Measurements from ENCODE around the gene COLGALT1.

COLGALT1 gene

GRCh38 chr19:17618936-17619335, 63.5 kb downstream of the COLGALT1 start:
- DNase-seq (ENCODE audit: low read depth in 1 of 2, low spot score in 1 of 2) = no peak
- H3K27me3 ChIP-seq (ENCODE audit: insufficient read depth, poor library complexity, severe bottlenecking) = peaks cover 3% of the 10 kb centered on the region
- no peak overlapping the region for H3K4me3 ChIP-seq (replicated peaks; ENCODE audit: insufficient read depth, low read length)
- H3K27ac ChIP-seq (replicated peaks) = no peak overlapping the region
- TF ChIP-seq, protein P1, sequence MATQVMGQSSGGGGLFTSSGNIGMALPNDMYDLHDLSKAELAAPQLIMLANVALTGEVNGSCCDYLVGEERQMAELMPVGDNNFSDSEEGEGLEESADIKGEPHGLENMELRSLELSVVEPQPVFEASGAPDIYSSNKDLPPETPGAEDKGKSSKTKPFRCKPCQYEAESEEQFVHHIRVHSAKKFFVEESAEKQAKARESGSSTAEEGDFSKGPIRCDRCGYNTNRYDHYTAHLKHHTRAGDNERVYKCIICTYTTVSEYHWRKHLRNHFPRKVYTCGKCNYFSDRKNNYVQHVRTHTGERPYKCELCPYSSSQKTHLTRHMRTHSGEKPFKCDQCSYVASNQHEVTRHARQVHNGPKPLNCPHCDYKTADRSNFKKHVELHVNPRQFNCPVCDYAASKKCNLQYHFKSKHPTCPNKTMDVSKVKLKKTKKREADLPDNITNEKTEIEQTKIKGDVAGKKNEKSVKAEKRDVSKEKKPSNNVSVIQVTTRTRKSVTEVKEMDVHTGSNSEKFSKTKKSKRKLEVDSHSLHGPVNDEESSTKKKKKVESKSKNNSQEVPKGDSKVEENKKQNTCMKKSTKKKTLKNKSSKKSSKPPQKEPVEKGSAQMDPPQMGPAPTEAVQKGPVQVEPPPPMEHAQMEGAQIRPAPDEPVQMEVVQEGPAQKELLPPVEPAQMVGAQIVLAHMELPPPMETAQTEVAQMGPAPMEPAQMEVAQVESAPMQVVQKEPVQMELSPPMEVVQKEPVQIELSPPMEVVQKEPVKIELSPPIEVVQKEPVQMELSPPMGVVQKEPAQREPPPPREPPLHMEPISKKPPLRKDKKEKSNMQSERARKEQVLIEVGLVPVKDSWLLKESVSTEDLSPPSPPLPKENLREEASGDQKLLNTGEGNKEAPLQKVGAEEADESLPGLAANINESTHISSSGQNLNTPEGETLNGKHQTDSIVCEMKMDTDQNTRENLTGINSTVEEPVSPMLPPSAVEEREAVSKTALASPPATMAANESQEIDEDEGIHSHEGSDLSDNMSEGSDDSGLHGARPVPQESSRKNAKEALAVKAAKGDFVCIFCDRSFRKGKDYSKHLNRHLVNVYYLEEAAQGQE (IDR thresholded peaks at IDR 0.05; ENCODE audit: insufficient replicate concordance, low read depth) = no peak

- TF ChIP-seq POLR2AphosphoS5 (IDR thresholded peaks at IDR 0.05; ENCODE audit: low read depth) = no peak
- no peak for TF ChIP-seq GABPA (IDR thresholded peaks at IDR 0.05; ENCODE audit: low read depth)
- peaks cover 3% of the 10 kb centered on the region for H3K27me3 ChIP-seq (ENCODE audit: insufficient read depth, poor library complexity, severe bottlenecking)
- DNase-seq (ENCODE audit: low read depth in 1 of 2, low spot score in 1 of 2) = no peak
- H3K4me3 ChIP-seq (replicated peaks; ENCODE audit: insufficient read depth, low read length) = no peak overlapping the region
- no peak overlapping the region for H3K27ac ChIP-seq (replicated peaks)
Measured at GRCh38 chr19:17620696-17621095, 65.2 kb downstream of the COLGALT1 start.

GRCh38 chr19:17623224-17623935, 67.9 kb downstream of the COLGALT1 start:
- Histone ChIP-seq H3K27me3 (ENCODE audit: insufficient read depth, poor library complexity, severe bottlenecking) (no peaks in the 10 kb centered on the region), H3K4me3 (replicated peaks; ENCODE audit: insufficient read depth, low read length) (no peak overlapping the region), H3K27ac (replicated peaks) (no peak overlapping the region)
- DNase-seq (ENCODE audit: low read depth in 1 of 2, low spot score in 1 of 2) = no peak
- no peak for TF ChIP-seq GABPA (IDR thresholded peaks at IDR 0.05; ENCODE audit: low read depth)
- no peak for TF ChIP-seq POLR2AphosphoS5 (IDR thresholded peaks at IDR 0.05; ENCODE audit: low read depth)
- TF ChIP-seq CTCF (IDR thresholded peaks at IDR 0.05; ENCODE audit: insufficient read depth, low read length) = no peak
- no peak for TF ChIP-seq SPI1 (IDR thresholded peaks at IDR 0.05; ENCODE audit: borderline replicate concordance, low read depth)
- TF ChIP-seq, protein P1 (IDR thresholded peaks at IDR 0.05; ENCODE audit: insufficient replicate concordance, low read depth) = no peak

GRCh38 chr19:17624314-17624991, 69.0 kb downstream of the COLGALT1 start:
- H3K27ac ChIP-seq (replicated peaks) = no peak overlapping the region
- no peak for DNase-seq (ENCODE audit: low read depth in 1 of 2, low spot score in 1 of 2)
- H3K27me3 ChIP-seq (ENCODE audit: insufficient read depth, poor library complexity, severe bottlenecking) = no peaks in the 10 kb centered on the region

More at GRCh38 chr19:17624314-17624991, 69.0 kb downstream of the COLGALT1 start:
- H3K4me3 ChIP-seq (replicated peaks; ENCODE audit: insufficient read depth, low read length) = no peak overlapping the region
- TF ChIP-seq SPI1 (IDR thresholded peaks at IDR 0.05; ENCODE audit: borderline replicate concordance, low read depth) = no peak
- TF ChIP-seq POLR2AphosphoS5 (IDR thresholded peaks at IDR 0.05; ENCODE audit: low read depth) = no peak
- no peak for TF ChIP-seq GABPA (IDR thresholded peaks at IDR 0.05; ENCODE audit: low read depth)
- TF ChIP-seq CTCF (IDR thresholded peaks at IDR 0.05; ENCODE audit: insufficient read depth, low read length) = no peak
- TF ChIP-seq, protein P1 (IDR thresholded peaks at IDR 0.05; ENCODE audit: insufficient replicate concordance, low read depth) = no peak

Measured in HL-60 (cell line).